Naive B cell (primary cell): ENCODE measurements around the gene KATNB1. TPM values are rescaled to one million over a fixed set of nuclear protein-coding genes. Genes with fewer than 3 reads are reported as not detected.

ENCODE experiments used
- ATAC-seq, 2 donors: fragments of 150-1000 bp; cut with Tn5 transposase; 2 replicates each; pipeline ENCODE4 v1.10.0; 2021; ENCODE audit warnings: low read depth in 2 of 2, mild to moderate bottlenecking in 2 of 2, moderate library complexity in 2 of 2
- DNase-seq: peaks from one replicate; pipeline ENCODE4 v3.0.0; 2022
- H3K27ac Mint-ChIP-seq, 6 donors: one replicate each; pipeline ENCODE4 v1.8.0; 2020 to 2022; ENCODE audit warnings: mild to moderate bottlenecking in 6 of 6, mixed read lengths in 6 of 6, moderate library complexity in 5 of 6, inconsistent platforms in 2 of 6
- H3K27me3 Mint-ChIP-seq, 3 donors: one replicate each; pipeline ENCODE4 v1.8.0; 2021 to 2022; ENCODE audit warnings: mixed read lengths in 3 of 3, mild to moderate bottlenecking in 1 of 3
- H3K36me3 Mint-ChIP-seq, 2 donors: one replicate each; pipeline ENCODE4 v1.8.0; 2020 to 2022; ENCODE audit warnings: mixed read lengths in 2 of 2, inconsistent platforms in 1 of 2, mild to moderate bottlenecking in 1 of 2
- H3K4me1 Mint-ChIP-seq, 3 donors: one replicate each; pipeline ENCODE4 v1.8.0; 2020 to 2022; ENCODE audit warnings: mixed read lengths in 3 of 3, inconsistent platforms in 1 of 3, mild to moderate bottlenecking in 1 of 3, moderate library complexity in 1 of 3
- H3K4me3 Mint-ChIP-seq, 8 donors: one replicate each; pipeline ENCODE4 v1.8.0; 2020 to 2022; ENCODE audit warnings: mild to moderate bottlenecking in 8 of 8, mixed read lengths in 8 of 8, moderate library complexity in 8 of 8, inconsistent platforms in 2 of 8
- H3K9me3 Mint-ChIP-seq, 7 donors: one replicate each; pipeline ENCODE4 v1.8.0; 2020 to 2022; ENCODE audit warnings: mixed read lengths in 7 of 7, mild to moderate bottlenecking in 5 of 7, inconsistent platforms in 2 of 7, moderate library complexity in 1 of 7
- polyA plus RNA-seq, 6 donors: library from polyadenylated mRNA; unstranded; fragments of 300-500 nt; fragmentation: Illumina TruSeq; gene quantifications; one replicate each; pipeline ENCODE4 v1.2.3, GENCODE V29; 2021; ENCODE audit warnings: low read depth in 6 of 6

The KATNB1 gene
- polyA plus RNA-seq, 6 donors from 2014 or later, result 6.1 to 27.2 (median 10.0) TPM

GRCh38 chr16:57760357-57761160 is 25.0 kb downstream of the KATNB1 start:
- no peaks in the 10 kb centered on the region for H3K27me3 Mint-ChIP-seq
- no peak for ATAC-seq
- no peaks in the 10 kb centered on the region for H3K9me3 Mint-ChIP-seq
- H3K27ac Mint-ChIP-seq, result no peak overlapping the region
- H3K4me3 Mint-ChIP-seq, result no peak overlapping the region
- peaks cover 0 to 6% (median 0%) of the 10 kb centered on the region in 3 donors for H3K4me1 Mint-ChIP-seq
- no peaks in the 10 kb centered on the region for H3K36me3 Mint-ChIP-seq
- DNase-seq, result no peak

- no peaks in the 10 kb centered on the region for H3K4me1 Mint-ChIP-seq
- no peak for DNase-seq
- no peaks in the 10 kb centered on the region for H3K36me3 Mint-ChIP-seq
- ATAC-seq, result no peak
- no peak overlapping the region for H3K4me3 Mint-ChIP-seq
- H3K27me3 Mint-ChIP-seq, result no peaks in the 10 kb centered on the region
- H3K9me3 Mint-ChIP-seq, result no peaks in the 10 kb centered on the region
- no peak overlapping the region for H3K27ac Mint-ChIP-seq
Observed at GRCh38 chr16:57761301-57761700, 25.7 kb downstream of the KATNB1 start.

GRCh38 chr16:57761957-57762356 is 26.4 kb downstream of the KATNB1 start:
- no peaks in the 10 kb centered on the region for H3K27me3 Mint-ChIP-seq
- no peaks in the 10 kb centered on the region for H3K9me3 Mint-ChIP-seq
- ATAC-seq (no peak), DNase-seq (no peak)
- H3K4me1 Mint-ChIP-seq, result no peaks in the 10 kb centered on the region
- no peaks in the 10 kb centered on the region for H3K36me3 Mint-ChIP-seq
- H3K4me3 Mint-ChIP-seq, result no peak overlapping the region
- H3K27ac Mint-ChIP-seq, result peak overlapping the region in 1 of 6 donors; percentile 5

GRCh38 chr16:57762365-57763040 is 26.9 kb downstream of the KATNB1 start:
- H3K27ac Mint-ChIP-seq, result peak overlapping the region in 1 of 6 donors; percentile 5
- DNase-seq (no peak), ATAC-seq (no peak)
- no peaks in the 10 kb centered on the region for H3K36me3 Mint-ChIP-seq
- no peaks in the 10 kb centered on the region for H3K9me3 Mint-ChIP-seq
- H3K4me3 Mint-ChIP-seq, result no peak overlapping the region
- no peaks in the 10 kb centered on the region for H3K4me1 Mint-ChIP-seq
- no peaks in the 10 kb centered on the region for H3K27me3 Mint-ChIP-seq

- ATAC-seq, result no peak
- H3K4me1 Mint-ChIP-seq, result no peaks in the 10 kb centered on the region
- H3K27me3 Mint-ChIP-seq, result no peaks in the 10 kb centered on the region
- H3K27ac Mint-ChIP-seq, result no peak overlapping the region
- no peak for DNase-seq
- H3K4me3 Mint-ChIP-seq, result no peak overlapping the region
- no peaks in the 10 kb centered on the region for H3K9me3 Mint-ChIP-seq
- H3K36me3 Mint-ChIP-seq, result no peaks in the 10 kb centered on the region
Observed at GRCh38 chr16:57763285-57764005, 27.9 kb downstream of the KATNB1 start.

GRCh38 chr16:57764006-57764340 is 28.4 kb downstream of the KATNB1 start:
- no peaks in the 10 kb centered on the region for H3K36me3 Mint-ChIP-seq
- H3K4me3 Mint-ChIP-seq, result no peak overlapping the region
- no peaks in the 10 kb centered on the region for H3K4me1 Mint-ChIP-seq
- no peaks in the 10 kb centered on the region for H3K9me3 Mint-ChIP-seq
- no peak for DNase-seq
- no peaks in the 10 kb centered on the region for H3K27me3 Mint-ChIP-seq
- ATAC-seq, result no peak
- H3K27ac Mint-ChIP-seq, result peak overlapping the region in 1 of 6 donors; percentile 73

- DNase-seq (no peak), ATAC-seq (peak; percentile 46 to 63)
- no peaks in the 10 kb centered on the region for H3K4me1 Mint-ChIP-seq
- H3K36me3 Mint-ChIP-seq, result no peaks in the 10 kb centered on the region
- no peaks in the 10 kb centered on the region for H3K9me3 Mint-ChIP-seq
- no peaks in the 10 kb centered on the region for H3K27me3 Mint-ChIP-seq
- H3K4me3 Mint-ChIP-seq, result no peak overlapping the region
- peak overlapping the region in 1 of 6 donors; percentile 38 for H3K27ac Mint-ChIP-seq
Observed at GRCh38 chr16:57764341-57765159, 29.0 kb downstream of the KATNB1 start.

GRCh38 chr16:57765160-57765728 is 29.7 kb downstream of the KATNB1 start:
- ATAC-seq, result no peak
- peak overlapping the region in 1 of 6 donors; percentile 76 for H3K27ac Mint-ChIP-seq
- no peaks in the 10 kb centered on the region for H3K9me3 Mint-ChIP-seq
- no peaks in the 10 kb centered on the region for H3K27me3 Mint-ChIP-seq
- H3K36me3 Mint-ChIP-seq, result no peaks in the 10 kb centered on the region
- H3K4me3 Mint-ChIP-seq, result peak overlapping the region in 1 of 8 donors; percentile 22
- DNase-seq, result no peak
- H3K4me1 Mint-ChIP-seq, result no peaks in the 10 kb centered on the region

GRCh38 chr16:57766714-57767348 is 31.3 kb downstream of the KATNB1 start:
- Mint-ChIP-seq H3K36me3 (no peaks in the 10 kb centered on the region), H3K27me3 (no peaks in the 10 kb centered on the region), H3K4me1 (no peaks in the 10 kb centered on the region), H3K9me3 (no peaks in the 10 kb centered on the region), H3K27ac (peak overlapping the region in 1 of 6 donors; percentile 27), H3K4me3 (no peak overlapping the region)
- DNase-seq, result no peak
- no peak for ATAC-seq

- H3K27ac Mint-ChIP-seq, result no peak overlapping the region
- no peaks in the 10 kb centered on the region for H3K9me3 Mint-ChIP-seq
- no peaks in the 10 kb centered on the region for H3K4me1 Mint-ChIP-seq
- H3K4me3 Mint-ChIP-seq, result no peak overlapping the region
- DNase-seq, result no peak
- no peak for ATAC-seq
- H3K27me3 Mint-ChIP-seq, result no peaks in the 10 kb centered on the region
- no peaks in the 10 kb centered on the region for H3K36me3 Mint-ChIP-seq
Observed at GRCh38 chr16:57769541-57770145, 34.1 kb downstream of the KATNB1 start.

GRCh38 chr16:57770361-57770760 is 34.8 kb downstream of the KATNB1 start:
- DNase-seq (no peak), ATAC-seq (no peak)
- Mint-ChIP-seq H3K9me3 (no peaks in the 10 kb centered on the region), H3K27me3 (no peaks in the 10 kb centered on the region), H3K4me1 (no peaks in the 10 kb centered on the region), H3K4me3 (no peak overlapping the region), H3K27ac (no peak overlapping the region), H3K36me3 (no peaks in the 10 kb centered on the region)

GRCh38 chr16:57771141-57771785 is 35.7 kb downstream of the KATNB1 start:
- H3K9me3 Mint-ChIP-seq, result no peaks in the 10 kb centered on the region
- H3K4me1 Mint-ChIP-seq, result no peaks in the 10 kb centered on the region
- H3K36me3 Mint-ChIP-seq, result no peaks in the 10 kb centered on the region
- no peak overlapping the region for H3K27ac Mint-ChIP-seq
- DNase-seq (no peak), ATAC-seq (no peak)
- no peak overlapping the region for H3K4me3 Mint-ChIP-seq
- H3K27me3 Mint-ChIP-seq, result no peaks in the 10 kb centered on the region
